Activated naive CD4-positive, alpha-beta T cell treated with anti-CD3 and anti-CD28 coated beads, Interleukin-2, amount 50 U/mL, for 24 hours (primary cell): Measurements from ENCODE around the gene ZNF366.

Source experiments
- H3K27ac Mint-ChIP-seq: one replicate; pipeline ENCODE4 v1.8.0; 2021; ENCODE audit warnings: mild to moderate bottlenecking, mixed read lengths
- H3K27me3 Mint-ChIP-seq: one replicate; pipeline ENCODE4 v1.8.0; 2021; ENCODE audit warnings: mixed read lengths
- H3K36me3 Mint-ChIP-seq: one replicate; pipeline ENCODE4 v1.8.0; 2021; ENCODE audit warnings: mixed read lengths
- H3K4me1 Mint-ChIP-seq: one replicate; pipeline ENCODE4 v1.8.0; 2021; ENCODE audit warnings: mixed read lengths
- H3K4me3 Mint-ChIP-seq: one replicate; pipeline ENCODE4 v1.8.0; 2021; ENCODE audit warnings: mild to moderate bottlenecking, mixed read lengths
- H3K9me3 Mint-ChIP-seq: one replicate; pipeline ENCODE4 v1.8.0; 2021; ENCODE audit warnings: mixed read lengths

The ZNF366 gene

GRCh38 chr5:72508241-72509170 is 1.3 kb upstream of the ZNF366 start:
- Mint-ChIP-seq H3K4me1 (no peaks in the 10 kb centered on the region), H3K27me3 (peaks cover 18% of the 10 kb centered on the region), H3K4me3 (no peak overlapping the region), H3K36me3 (no peaks in the 10 kb centered on the region), H3K9me3 (no peaks in the 10 kb centered on the region), H3K27ac (no peak overlapping the region)

- H3K4me1 Mint-ChIP-seq = no peaks in the 10 kb centered on the region
- H3K27me3 Mint-ChIP-seq = peaks cover 18% of the 10 kb centered on the region
- H3K4me3 Mint-ChIP-seq = no peak overlapping the region
- H3K9me3 Mint-ChIP-seq = no peaks in the 10 kb centered on the region
- no peaks in the 10 kb centered on the region for H3K36me3 Mint-ChIP-seq
- no peak overlapping the region for H3K27ac Mint-ChIP-seq
Measured at GRCh38 chr5:72507907-72508238, 663 bp upstream of the ZNF366 start.

DNA sequence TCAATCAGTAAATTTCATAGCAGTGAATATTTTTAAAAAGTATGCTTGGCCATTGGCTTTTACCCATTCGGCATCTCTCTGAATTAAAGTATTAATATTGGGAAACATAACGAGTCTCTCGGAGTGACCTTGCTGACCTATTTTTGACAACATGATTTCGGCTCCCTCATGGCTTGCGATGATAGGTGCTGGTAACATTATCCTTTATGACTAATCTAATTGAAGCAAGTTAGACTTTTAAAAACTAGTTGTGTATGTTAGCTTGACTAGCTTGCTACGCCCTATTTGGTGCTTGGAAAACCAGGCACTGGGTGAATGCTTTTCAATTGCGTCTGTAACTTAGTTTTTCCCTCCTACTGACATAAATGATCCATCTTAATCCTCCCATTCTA is 1.1 kb downstream of the ZNF366 start:
- H3K4me1 Mint-ChIP-seq = no peaks in the 10 kb centered on the region
- H3K4me3 Mint-ChIP-seq = no peak overlapping the region
- H3K36me3 Mint-ChIP-seq = no peaks in the 10 kb centered on the region
- no peaks in the 10 kb centered on the region for H3K9me3 Mint-ChIP-seq
- H3K27ac Mint-ChIP-seq = no peak overlapping the region
- H3K27me3 Mint-ChIP-seq = peaks cover 15% of the 10 kb centered on the region

DNA sequence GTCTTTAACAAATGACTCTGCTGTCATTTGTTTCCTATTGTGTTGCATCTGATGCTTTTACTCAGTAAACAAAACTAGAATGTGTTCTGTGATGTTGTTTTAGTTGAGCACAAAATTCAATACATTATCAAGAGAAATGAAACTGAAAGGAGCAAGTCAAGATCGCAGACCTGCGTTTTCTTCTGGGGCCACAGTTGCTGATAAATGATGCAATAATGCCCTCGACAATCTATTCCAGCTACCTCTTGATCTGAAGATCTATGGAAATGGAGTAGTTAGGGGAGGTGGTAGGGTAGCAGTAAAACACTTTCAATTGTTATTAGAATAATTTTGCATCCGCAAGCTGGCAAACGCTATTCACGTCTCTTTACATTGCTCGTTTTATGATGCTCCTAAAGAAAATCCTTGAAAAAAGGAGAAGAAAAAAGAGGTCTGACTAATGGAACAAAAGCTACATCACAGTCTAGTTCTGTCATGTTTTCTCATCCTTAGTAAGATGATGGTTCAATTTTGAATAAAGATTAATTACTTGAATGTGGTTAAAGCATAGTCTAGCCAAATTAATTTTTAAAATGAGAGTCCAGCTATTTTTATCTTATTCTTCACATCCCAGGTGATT is 1.6 kb downstream of the ZNF366 start:
- Mint-ChIP-seq H3K36me3 (no peaks in the 10 kb centered on the region), H3K9me3 (no peaks in the 10 kb centered on the region), H3K27ac (no peak overlapping the region), H3K4me3 (no peak overlapping the region), H3K4me1 (no peaks in the 10 kb centered on the region), H3K27me3 (peaks cover 14% of the 10 kb centered on the region)

GRCh38 chr5:72505016-72505415 is 2.2 kb downstream of the ZNF366 start:
- Mint-ChIP-seq H3K27me3 (peaks cover 14% of the 10 kb centered on the region), H3K4me3 (no peak overlapping the region), H3K27ac (no peak overlapping the region), H3K9me3 (no peaks in the 10 kb centered on the region), H3K36me3 (no peaks in the 10 kb centered on the region), H3K4me1 (no peaks in the 10 kb centered on the region)

DNA sequence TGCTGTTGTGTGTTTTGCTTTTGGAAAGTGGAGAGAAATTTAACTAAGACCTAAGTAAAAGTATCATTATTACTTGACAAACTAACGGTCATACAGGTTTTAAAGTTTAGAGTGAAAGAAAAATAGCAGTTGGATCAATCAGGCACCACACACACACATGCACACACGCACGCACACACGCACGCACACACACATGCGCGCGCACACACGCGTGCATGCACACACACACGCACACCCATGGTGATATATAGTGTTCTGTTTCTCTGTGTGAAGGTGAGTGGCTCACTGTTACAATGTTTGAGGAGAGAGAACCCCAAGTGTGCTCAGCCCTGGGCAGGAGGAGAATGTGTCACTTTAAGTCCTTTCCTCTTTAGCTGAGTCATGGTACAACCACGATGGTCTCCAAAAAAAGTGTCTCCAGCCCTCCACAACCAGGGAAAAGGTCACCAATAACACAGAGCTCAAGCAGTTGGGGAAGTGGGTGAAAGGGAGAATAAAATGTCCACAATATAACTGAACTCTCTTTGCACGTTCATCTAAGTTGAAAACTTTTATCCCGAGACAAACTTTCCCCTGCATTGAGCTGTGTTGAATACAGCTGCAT is 3.2 kb downstream of the ZNF366 start:
- H3K27me3 Mint-ChIP-seq = peaks cover 11% of the 10 kb centered on the region
- H3K9me3 Mint-ChIP-seq = no peaks in the 10 kb centered on the region
- H3K27ac Mint-ChIP-seq = no peak overlapping the region
- no peak overlapping the region for H3K4me3 Mint-ChIP-seq
- H3K36me3 Mint-ChIP-seq = no peaks in the 10 kb centered on the region
- no peaks in the 10 kb centered on the region for H3K4me1 Mint-ChIP-seq

DNA sequence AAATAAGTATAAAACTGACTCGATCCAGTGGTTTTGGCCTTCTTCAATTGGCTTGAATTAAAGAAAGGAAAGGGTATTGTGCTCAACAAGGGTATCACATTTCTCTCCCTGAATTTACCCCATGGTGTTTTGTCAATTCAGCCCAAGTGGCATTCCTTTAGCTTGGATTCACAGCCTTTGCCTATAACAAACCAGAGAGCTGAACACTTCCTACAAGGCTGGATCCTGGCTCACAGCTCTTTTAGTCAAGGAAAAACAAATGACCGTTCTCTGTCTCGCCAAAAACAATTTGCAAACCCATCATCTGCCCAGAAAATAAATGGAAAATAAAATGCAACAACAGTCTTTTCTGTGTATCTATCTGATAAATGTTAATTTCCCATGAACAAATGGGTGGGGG is 5.7 kb downstream of the ZNF366 start:
- Mint-ChIP-seq H3K4me1 (no peaks in the 10 kb centered on the region), H3K4me3 (no peak overlapping the region), H3K27ac (no peak overlapping the region), H3K27me3 (peaks cover 16% of the 10 kb centered on the region), H3K9me3 (no peaks in the 10 kb centered on the region), H3K36me3 (no peaks in the 10 kb centered on the region)

- Mint-ChIP-seq H3K9me3 (no peaks in the 10 kb centered on the region), H3K4me3 (no peak overlapping the region), H3K4me1 (no peaks in the 10 kb centered on the region), H3K27me3 (peaks cover 20% of the 10 kb centered on the region), H3K27ac (no peak overlapping the region), H3K36me3 (no peaks in the 10 kb centered on the region)
Measured at GRCh38 chr5:72499730-72500129, 7.5 kb downstream of the ZNF366 start.

DNA sequence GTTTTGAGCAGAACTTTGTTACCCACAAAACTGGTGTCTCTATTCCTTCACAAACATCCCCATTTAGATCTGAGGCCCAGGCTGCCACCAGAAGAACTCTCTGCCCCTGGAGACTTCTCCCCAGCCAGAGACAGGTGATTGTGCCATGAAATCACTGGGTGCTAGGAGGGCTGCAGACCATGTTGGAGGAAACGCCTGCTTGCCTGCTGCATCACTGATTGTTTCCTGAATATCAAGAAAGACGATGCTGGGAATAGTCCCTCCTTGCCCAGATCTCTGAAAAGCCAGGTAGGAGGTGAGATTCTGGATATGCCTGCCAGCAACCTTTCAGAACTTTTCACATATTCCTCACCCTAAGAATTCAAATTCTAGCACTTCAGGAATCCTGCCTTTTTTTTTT is 8.1 kb downstream of the ZNF366 start:
- H3K4me1 Mint-ChIP-seq = no peaks in the 10 kb centered on the region
- no peak overlapping the region for H3K27ac Mint-ChIP-seq
- H3K27me3 Mint-ChIP-seq = peaks cover 20% of the 10 kb centered on the region
- no peaks in the 10 kb centered on the region for H3K9me3 Mint-ChIP-seq
- no peak overlapping the region for H3K4me3 Mint-ChIP-seq
- H3K36me3 Mint-ChIP-seq = no peaks in the 10 kb centered on the region

GRCh38 chr5:72498284-72498683 is 8.9 kb downstream of the ZNF366 start:
- H3K4me1 Mint-ChIP-seq = no peaks in the 10 kb centered on the region
- H3K9me3 Mint-ChIP-seq = no peaks in the 10 kb centered on the region
- no peak overlapping the region for H3K27ac Mint-ChIP-seq
- H3K4me3 Mint-ChIP-seq = no peak overlapping the region
- H3K27me3 Mint-ChIP-seq = peaks cover 18% of the 10 kb centered on the region
- no peaks in the 10 kb centered on the region for H3K36me3 Mint-ChIP-seq

DNA sequence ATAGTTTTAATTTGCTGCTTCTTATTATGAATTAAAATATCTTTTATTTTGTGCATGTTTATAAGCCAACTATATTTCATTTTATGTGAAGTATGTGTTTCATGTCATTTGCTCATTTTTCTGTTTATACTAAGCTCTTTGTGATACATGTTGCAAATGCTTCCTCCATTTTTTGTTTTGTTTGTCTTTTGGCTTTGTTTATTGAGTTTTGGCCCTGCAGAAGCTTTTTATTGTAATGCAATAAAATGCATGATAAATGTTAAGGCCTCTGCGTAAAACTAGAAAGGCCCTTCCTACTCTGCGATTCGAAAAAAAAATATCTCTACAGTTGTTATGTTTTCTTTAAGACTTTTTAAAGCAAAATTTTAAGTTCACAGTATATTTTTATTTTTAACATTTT is 9.4 kb downstream of the ZNF366 start:
- no peak overlapping the region for H3K27ac Mint-ChIP-seq
- no peak overlapping the region for H3K4me3 Mint-ChIP-seq
- peaks cover 18% of the 10 kb centered on the region for H3K27me3 Mint-ChIP-seq
- H3K4me1 Mint-ChIP-seq = no peaks in the 10 kb centered on the region
- no peaks in the 10 kb centered on the region for H3K9me3 Mint-ChIP-seq
- no peaks in the 10 kb centered on the region for H3K36me3 Mint-ChIP-seq

DNA sequence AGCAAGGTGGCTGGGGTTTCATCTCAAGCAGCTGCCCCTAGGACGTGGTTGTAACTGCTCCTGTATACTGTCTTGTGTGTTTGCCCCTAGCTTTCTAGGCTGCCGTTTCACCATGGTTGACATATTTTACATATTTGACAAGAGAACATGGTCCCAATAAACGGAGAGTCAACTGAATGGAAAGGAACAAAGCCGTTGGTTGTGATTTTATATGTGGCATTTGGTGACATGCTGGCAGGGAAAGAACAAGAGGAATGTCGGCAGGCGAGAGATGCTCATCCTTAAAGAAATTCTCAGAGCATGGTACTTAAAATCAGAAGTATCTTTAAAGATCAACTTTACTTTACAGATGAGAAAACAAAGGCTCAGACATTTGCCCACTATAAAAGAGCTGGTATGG is 11.8 kb downstream of the ZNF366 start:
- Mint-ChIP-seq H3K9me3 (no peaks in the 10 kb centered on the region), H3K4me1 (no peaks in the 10 kb centered on the region), H3K4me3 (no peak overlapping the region), H3K27ac (no peak overlapping the region), H3K27me3 (peaks cover 16% of the 10 kb centered on the region), H3K36me3 (no peaks in the 10 kb centered on the region)

- peaks cover 16% of the 10 kb centered on the region for H3K27me3 Mint-ChIP-seq
- H3K9me3 Mint-ChIP-seq = no peaks in the 10 kb centered on the region
Measured at GRCh38 chr5:72494623-72495124, 12.5 kb downstream of the ZNF366 start.

DNA sequence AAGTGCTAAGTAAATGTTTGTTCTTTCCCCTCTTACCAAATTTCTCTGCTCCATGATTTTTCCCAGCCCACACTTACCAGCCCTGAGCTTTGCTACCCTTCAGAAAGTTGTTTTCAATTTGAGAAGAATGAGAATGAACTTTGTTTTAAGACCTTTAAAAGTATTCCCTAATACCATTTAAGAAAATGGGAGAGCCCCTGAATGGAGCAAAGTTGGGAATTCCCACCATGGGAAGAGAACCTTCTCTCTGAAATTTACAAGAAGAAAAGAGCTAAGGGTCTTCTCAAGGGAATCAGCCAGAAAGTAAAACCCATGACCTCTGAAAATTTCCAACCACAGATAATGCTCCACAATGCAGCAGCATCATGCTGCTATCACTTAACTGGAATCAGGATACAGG is 17.7 kb downstream of the ZNF366 start:
- H3K4me1 Mint-ChIP-seq = no peaks in the 10 kb centered on the region
- no peak overlapping the region for H3K4me3 Mint-ChIP-seq
- no peaks in the 10 kb centered on the region for H3K27me3 Mint-ChIP-seq
- no peaks in the 10 kb centered on the region for H3K36me3 Mint-ChIP-seq
- no peaks in the 10 kb centered on the region for H3K9me3 Mint-ChIP-seq
- no peak overlapping the region for H3K27ac Mint-ChIP-seq

More at GRCh38 chr5:72494623-72495124, 12.5 kb downstream of the ZNF366 start:
- no peak overlapping the region for H3K4me3 Mint-ChIP-seq
- no peaks in the 10 kb centered on the region for H3K36me3 Mint-ChIP-seq
- no peak overlapping the region for H3K27ac Mint-ChIP-seq
- no peaks in the 10 kb centered on the region for H3K4me1 Mint-ChIP-seq

DNA sequence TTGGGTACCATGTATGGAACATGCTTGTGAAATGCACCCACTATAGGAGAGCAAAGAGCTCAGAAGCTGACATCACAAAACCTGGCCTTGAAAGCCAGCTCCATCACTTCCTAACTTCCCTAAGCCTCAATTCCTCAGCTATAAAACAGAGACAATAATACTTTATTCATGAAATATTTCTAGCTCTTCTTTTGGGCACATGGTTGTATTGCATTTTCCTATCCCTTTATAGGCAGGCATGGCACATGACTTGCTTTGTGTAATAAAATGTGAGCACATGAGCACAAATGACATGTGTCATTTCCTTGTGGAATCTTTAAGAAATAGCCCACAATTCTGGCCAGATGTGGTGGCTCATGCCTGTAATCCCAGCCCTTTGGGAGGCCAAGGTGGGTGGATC is 18.5 kb downstream of the ZNF366 start:
- no peak overlapping the region for H3K27ac Mint-ChIP-seq
- no peaks in the 10 kb centered on the region for H3K9me3 Mint-ChIP-seq
- H3K27me3 Mint-ChIP-seq = no peaks in the 10 kb centered on the region
- H3K36me3 Mint-ChIP-seq = no peaks in the 10 kb centered on the region
- H3K4me3 Mint-ChIP-seq = no peak overlapping the region
- H3K4me1 Mint-ChIP-seq = no peaks in the 10 kb centered on the region

DNA sequence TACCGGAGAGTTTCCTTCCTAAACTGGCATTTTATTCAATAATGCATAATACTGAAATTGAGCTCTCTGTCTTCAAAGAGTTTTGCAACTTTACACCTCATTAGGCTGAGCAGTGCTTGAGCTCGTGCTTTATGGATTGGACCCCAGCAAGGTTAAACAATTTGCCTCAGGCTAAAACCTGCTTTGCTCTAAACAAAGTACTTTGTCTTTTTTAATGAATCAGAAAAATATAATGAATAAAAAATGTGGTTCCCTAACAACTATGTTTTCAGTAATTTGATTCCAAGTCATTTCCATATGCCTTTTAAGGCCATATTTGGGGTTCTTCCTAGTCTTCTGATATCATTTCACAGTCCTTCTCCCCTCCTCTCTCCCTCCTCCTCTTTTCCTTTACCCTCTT is 20.0 kb downstream of the ZNF366 start:
- H3K4me3 Mint-ChIP-seq = no peak overlapping the region
- no peaks in the 10 kb centered on the region for H3K4me1 Mint-ChIP-seq

More for the DNA sequence above, 20.0 kb downstream of the ZNF366 start:
- Mint-ChIP-seq H3K9me3 (no peaks in the 10 kb centered on the region), H3K36me3 (no peaks in the 10 kb centered on the region), H3K27ac (no peak overlapping the region), H3K27me3 (no peaks in the 10 kb centered on the region)
